Skin epidermis (tissue), 12 donors: ENCODE data around the gene TMC1.
"Not testable (repeated sequence)": the region's sequence is repeated elsewhere in the genome, so short reads cannot be mapped to it uniquely, and the experiment has no call there.

Source experiments
- H3K27ac ChIP-seq, 21 experiments: fragments of 200-600 bp; sonication (generic) in 11 of 21; one replicate each; pipeline ENCODE4 v1.5.0; 2020; ENCODE audit warnings: mild to moderate bottlenecking in 3 of 21, inconsistent platforms in 2 of 21, moderate library complexity in 2 of 21
- H3K4me3 ChIP-seq, 7 experiments: fragments of 200-600 bp; sonication (generic) in 2 of 7; one replicate each; pipeline ENCODE4 v1.5.0; 2020; ENCODE audit warnings: inconsistent platforms in 2 of 7, mild to moderate bottlenecking in 2 of 7, moderate library complexity in 1 of 7

The TMC1 gene

DNA sequence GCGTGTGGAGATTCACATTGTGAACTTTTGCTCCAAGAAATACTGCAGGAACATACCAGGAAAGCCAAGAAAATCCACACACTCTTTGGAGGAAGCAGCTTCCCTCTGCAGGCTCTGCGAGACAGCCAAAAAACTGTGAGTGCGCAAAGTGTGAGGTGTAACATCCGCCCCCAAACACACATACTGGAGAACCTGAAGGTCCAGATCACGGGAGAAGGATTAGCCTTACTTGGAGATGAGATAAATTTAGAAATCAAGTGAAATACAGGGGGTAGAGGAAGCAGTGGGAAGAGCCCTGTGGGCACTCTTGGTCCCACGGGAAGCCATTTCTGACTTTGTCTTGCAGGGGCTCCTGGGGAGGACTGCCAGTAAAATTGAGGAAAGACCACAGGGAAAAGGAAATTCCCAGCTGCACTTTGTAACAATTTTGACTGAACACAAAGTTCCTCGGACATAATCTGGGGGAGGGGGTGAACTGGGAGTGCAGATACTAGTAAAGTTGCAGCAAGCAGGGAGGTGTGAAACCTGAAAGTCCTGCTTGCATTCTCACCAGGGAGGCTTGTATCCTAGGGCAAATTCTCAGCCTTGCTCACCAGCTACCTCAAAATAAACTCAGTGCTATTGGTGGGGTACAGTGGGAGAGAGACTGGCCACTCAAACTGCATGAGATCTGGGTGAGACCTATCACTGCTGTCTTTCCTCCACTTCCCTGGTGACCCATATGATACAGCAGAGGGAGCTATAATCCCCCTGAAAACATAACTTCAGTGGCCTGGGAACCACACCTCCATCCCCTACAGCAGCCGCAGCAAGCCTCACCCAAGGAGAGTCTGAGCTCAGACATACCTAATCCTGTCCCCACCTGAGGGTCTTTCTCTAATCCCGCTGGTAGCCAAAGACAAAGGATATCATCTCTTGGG lies 322.4 kb downstream of the TMC1 start:
- Histone ChIP-seq H3K27ac (peak overlapping the region in 3 of 21 experiments; percentile 1 to 52 (median 50)), H3K4me3 (no peak overlapping the region)

DNA sequence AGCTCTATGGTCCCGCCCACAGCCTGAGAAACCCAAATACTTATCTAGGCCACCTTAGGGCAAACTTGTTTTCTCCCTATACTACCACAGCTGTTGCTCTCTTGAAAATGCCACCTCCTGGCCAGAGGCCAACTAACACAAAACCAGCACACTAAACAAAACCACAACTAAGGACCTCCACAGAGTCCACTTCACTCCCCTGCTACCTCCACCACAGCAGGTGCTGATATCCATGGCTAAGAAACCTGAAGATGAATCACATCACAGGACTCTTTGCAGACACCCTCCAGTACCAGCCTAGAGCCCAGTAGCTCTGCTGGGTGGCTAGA lies 323.0 kb downstream of the TMC1 start:
- H3K27ac ChIP-seq, result peak overlapping the region in 2 of 21 experiments; percentile 50 to 52
- H3K4me3 ChIP-seq, result no peak overlapping the region

DNA sequence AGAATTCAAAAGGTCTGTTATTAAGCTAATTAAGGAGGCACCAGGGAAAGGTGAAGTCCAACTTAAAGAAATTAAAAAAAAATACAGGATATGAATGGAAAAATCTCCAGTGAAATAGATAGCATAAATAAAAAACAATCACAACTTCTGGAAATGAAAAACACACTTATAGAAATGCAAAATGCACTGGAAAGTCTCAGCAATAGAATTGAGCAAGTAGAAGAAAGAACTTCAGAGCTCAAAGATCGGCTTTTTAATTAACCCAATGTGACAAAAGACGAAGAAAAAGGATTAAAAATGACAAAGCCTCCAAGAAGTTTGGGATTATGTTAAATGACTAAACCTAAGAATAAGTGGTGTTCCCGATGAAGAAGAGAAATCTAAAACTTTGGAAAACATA lies 323.6 kb downstream of the TMC1 start:
- H3K4me3 ChIP-seq, H3K27ac ChIP-seq: not testable (repeated sequence)

GRCh38 chr9:72850209-72850608 lies 328.8 kb downstream of the TMC1 start:
- H3K27ac ChIP-seq, H3K4me3 ChIP-seq: not testable (repeated sequence)

- Histone ChIP-seq H3K27ac (no peak overlapping the region), H3K4me3 (no peak overlapping the region)
Observed at GRCh38 chr9:72855321-72855720, 333.9 kb downstream of the TMC1 start.

DNA sequence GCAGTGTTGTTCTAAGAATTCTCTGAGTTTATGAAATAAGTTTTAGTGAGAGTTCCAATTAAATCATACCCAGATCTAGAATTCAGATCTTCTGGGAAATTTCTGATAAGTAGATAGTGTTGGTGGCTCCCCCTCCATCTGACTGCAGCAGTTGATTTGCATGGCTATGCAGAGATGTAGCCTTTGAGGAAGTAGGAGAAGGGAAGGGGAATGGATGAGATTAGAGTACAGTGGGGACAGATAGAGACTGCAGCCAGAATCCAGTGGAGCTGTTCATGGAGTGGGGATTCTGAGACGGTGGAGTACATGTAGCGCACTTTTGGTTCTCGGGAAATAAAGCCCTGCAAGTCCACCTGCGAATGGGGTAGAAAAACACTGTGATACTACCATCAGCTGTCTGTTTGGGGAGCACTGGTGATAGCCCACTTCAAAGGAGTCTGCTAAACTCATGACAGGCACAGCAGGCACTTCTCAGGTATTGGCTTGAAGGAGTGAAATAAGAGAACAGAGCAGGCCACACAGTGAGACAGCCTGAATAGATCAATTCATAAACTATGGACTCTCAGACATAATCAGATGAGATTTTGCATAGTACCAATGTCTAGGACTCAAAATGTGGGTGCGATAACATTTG lies 334.6 kb downstream of the TMC1 start:
- Histone ChIP-seq H3K27ac (no peak overlapping the region), H3K4me3 (no peak overlapping the region)

DNA sequence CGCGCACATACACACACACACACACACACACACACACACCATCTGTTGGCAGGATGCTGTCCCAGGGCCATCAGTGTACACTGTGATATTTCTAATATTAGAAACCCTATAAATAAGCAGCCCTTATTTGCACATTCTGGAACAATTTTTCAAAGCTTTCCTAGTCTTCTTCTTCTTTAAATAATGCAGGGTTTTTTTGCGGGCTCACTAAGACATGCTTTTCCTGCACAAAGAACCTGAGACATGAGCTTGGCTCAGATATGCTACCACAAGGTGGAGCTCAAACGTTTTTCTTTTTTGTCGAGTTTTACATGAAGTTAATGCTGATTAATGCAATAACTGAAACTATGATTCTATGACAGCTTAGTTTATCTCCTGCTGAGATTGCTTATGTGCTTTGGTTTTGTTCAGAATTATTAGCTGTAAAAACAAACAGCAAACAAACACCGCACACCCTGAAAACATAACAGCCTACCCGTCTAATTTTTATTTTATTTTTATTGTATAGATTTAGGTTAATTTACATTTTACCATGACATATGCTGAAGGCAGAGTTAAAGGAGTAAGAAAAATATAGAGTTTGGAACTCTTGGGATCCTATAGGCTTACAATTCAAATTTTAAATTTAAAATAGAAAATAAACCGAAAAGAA lies 335.7 kb downstream of the TMC1 start:
- Histone ChIP-seq H3K27ac (no peak overlapping the region), H3K4me3 (no peak overlapping the region)

- no peak overlapping the region for H3K27ac ChIP-seq
- no peak overlapping the region for H3K4me3 ChIP-seq
Observed at GRCh38 chr9:72857624-72857996, 336.2 kb downstream of the TMC1 start.

GRCh38 chr9:72858089-72858912 lies 336.9 kb downstream of the TMC1 start:
- Histone ChIP-seq H3K27ac (no peak overlapping the region), H3K4me3 (no peak overlapping the region)

GRCh38 chr9:72862788-72863187 lies 341.4 kb downstream of the TMC1 start:
- not testable (repeated sequence) for H3K4me3 ChIP-seq, H3K27ac ChIP-seq

- Histone ChIP-seq H3K4me3 (no peak overlapping the region), H3K27ac (no peak overlapping the region)
Observed at GRCh38 chr9:72863456-72864094, 342.2 kb downstream of the TMC1 start.

GRCh38 chr9:72864327-72864726 lies 342.9 kb downstream of the TMC1 start:
- Histone ChIP-seq H3K4me3 (no peak overlapping the region), H3K27ac (no peak overlapping the region)

- no peak overlapping the region for H3K27ac ChIP-seq
- H3K4me3 ChIP-seq, result no peak overlapping the region
Observed at GRCh38 chr9:72871685-72872084, 350.3 kb downstream of the TMC1 start.

DNA sequence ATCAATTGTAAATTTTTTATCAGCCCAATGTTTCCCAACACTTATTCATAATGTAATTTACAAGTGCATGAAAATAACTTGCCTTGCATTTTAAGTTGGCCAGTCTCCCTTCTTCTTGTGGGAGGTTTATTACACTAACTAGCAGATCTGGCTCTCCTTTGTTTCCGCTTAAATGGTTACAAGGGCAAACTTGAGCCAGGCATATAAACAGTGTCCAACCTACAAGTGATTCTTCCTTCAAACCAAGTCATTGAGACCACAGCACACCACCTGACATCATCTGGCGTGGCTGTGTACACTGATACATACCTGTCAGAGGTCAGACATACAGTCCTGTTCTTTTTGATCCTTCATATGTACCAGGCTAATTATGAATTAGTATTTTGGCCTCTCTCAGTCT lies 351.3 kb downstream of the TMC1 start:
- H3K27ac ChIP-seq, result no peak overlapping the region
- no peak overlapping the region for H3K4me3 ChIP-seq

DNA sequence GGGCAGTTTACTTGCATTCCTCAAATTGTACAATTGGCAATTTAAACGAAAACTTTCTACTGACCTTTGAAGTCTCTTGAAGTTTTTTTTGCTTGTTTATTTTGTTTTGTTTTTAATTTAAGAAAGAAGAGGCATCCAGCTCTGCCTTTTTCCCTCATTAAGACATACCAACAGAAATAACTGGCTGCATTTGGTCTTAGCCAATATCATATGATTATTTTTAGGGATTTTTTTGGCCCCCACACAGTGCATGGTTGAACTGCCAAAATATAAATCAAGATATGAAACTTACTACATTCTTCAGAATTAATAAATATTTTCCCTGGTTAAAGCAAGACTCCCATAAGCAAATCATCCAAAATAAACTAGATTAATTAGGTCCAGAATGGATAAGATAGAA lies 352.0 kb downstream of the TMC1 start:
- H3K27ac ChIP-seq, result no peak overlapping the region
- H3K4me3 ChIP-seq, result no peak overlapping the region

DNA sequence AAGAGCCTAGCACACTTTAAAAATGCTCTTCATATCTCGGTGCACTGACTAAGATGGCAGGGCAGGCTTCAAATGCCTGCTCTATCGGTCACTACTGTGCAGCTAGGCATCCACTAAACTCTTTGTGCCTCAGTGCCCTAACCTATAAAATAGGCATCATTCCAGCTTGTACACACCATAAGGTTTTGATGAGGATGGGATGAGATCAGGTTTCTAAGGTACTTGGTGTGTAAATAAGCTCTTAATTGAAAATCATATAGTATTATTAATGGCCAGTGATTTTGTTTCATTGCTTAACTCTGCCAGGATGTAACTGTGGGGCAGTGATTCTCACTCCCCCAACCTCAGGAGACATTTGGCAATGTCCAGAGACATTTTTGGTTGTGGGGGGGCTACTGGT lies 352.9 kb downstream of the TMC1 start:
- Histone ChIP-seq H3K4me3 (no peak overlapping the region), H3K27ac (no peak overlapping the region)

DNA sequence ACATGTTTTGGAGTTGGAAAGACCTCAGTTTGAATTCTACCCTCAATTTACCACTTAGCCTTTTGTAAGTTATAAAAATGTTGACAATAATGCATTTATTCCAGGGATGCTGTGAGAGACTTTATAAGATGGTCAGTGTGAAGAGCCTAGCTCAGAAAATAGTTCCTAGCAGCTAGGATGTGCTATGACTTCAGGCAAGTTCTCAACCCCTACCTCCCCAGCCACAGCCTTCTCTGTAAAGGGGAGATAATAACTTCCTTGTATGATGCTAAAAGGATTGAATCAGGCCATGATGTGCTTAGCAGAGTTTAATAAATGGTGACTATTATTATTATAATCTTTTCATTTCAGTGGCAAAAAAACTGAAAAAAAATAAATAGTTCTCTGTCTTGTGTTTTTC lies 353.8 kb downstream of the TMC1 start:
- H3K27ac ChIP-seq, result no peak overlapping the region
- H3K4me3 ChIP-seq, result no peak overlapping the region

DNA sequence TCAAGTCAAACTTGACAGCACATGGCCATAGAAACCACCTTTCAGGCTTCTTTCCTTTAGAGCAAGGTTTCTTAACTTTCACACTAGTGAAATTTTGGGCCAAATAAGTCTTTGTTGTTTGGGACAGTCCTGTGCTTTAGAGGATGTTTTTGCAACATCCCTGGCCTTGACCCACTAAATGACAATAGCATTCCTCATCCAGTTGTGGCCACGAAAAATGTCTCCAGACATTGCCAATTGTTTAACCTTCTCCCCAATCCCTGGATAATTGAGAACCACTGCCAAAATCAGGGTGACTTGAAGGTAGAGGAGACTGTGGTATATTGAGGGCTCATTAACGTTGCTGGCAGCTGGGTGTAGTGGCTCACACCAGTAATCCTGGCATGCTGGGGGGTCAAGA lies 359.4 kb downstream of the TMC1 start:
- Histone ChIP-seq H3K4me3 (no peak overlapping the region), H3K27ac (no peak overlapping the region)

DNA sequence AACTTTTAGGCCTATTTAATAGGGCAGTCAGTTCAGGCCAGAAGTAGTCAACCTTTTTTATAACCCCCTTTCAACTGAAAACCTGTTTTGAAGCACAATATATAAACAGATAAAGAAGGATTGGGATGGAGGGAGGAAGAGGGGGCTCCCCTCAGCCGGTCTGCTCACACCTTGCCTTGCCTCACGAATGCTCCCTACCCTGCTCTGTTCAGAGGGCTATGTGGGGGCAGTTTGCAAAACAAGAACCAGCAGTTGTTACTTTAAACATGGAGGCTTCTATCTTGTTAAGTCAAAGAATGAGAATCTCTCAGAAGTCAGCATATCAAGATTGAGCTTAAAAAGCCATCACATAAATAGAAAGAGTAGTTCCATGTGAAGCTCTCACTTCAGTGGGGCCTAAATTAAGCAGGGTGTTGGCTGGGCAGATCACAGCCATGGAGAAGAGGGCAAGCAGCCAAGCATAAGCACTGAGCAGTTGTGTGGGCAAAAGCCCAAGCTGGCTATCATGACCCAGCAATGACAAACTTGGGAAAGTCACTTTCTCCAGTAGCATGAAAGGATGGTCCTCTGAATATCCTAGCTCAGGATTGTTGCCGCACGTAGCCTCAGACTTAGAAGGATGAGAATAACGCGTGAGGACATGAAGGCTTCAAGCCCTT lies 360.8 kb downstream of the TMC1 start:
- Histone ChIP-seq H3K27ac (peak overlapping the region in 1 of 21 experiments; percentile 11), H3K4me3 (no peak overlapping the region)
